ENCODE data around the gene PLAU.

- no peak for TF ChIP-seq RAD21 (IDR thresholded peaks at IDR 0.05; ENCODE audit: low read length)
- no peak for TF ChIP-seq MXI1 (IDR thresholded peaks at IDR 0.05; ENCODE audit: borderline replicate concordance, low read depth, low read length)
- no peak for TF ChIP-seq CTCF (conservative IDR thresholded peaks at IDR 0.05; ENCODE audit: low read depth, low read length)
- no peak for TF ChIP-seq MAZ (IDR thresholded peaks at IDR 0.05; ENCODE audit: borderline replicate concordance, low read depth, low read length)
- TF ChIP-seq CHD1 (IDR thresholded peaks at IDR 0.05; ENCODE audit: low read depth, low read length), result no peak
- no peak for TF ChIP-seq RFX5 (IDR thresholded peaks at IDR 0.05; ENCODE audit: low read depth, low read length)
- no peak for TF ChIP-seq POLR2A (IDR thresholded peaks at IDR 0.05; ENCODE audit: low read depth, low read length)
- TF ChIP-seq SMC3 (IDR thresholded peaks at IDR 0.05; ENCODE audit: low read depth, low read length), result no peak
Measured at GRCh38 chr10:73923935-73924598, 13.1 kb downstream of the PLAU start.
